Measurements from ENCODE around the gene NACC2.

DNA sequence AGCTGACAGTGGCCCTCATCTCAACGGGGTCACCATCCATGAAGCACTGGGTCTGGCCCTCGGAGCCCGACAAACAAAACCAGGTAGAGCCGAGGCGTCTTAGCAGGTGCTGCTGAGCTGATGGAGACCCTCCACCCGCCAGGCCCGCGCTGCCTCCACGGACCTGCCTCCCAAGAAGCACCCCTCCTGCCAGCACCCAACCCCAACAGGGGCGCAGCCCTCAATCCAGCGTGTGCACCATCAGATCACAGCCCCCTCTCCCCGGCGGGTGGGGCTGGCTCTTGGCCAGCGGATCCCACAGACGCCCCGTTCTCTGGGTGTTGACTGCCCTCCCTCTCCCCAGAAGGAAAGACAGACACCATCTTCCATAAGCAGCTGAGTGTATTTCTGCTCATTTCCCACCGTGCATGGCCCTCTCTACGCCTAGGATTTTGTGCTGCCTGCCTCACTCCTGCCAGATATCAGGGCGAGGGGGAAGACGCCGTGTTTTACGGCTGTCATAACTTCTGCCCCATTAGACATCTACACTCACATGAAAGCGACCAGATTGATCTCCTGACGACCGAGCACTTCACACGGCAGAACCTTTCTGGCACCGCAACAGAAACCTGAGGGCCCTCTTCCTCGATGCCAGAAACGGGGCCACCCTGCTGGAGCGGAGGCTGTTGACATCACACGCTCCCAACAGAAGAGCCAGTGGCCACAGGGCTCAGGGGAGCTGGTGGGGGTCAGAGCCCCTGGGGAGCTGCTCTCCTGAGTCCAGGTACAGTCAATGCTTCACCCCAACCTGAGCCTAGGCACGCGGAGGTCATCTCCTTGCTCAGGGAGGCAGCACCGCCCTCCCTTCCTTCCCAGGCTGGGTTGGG, 12.4 kb downstream of the NACC2 start:
- TF ChIP-seq, protein P1, sequence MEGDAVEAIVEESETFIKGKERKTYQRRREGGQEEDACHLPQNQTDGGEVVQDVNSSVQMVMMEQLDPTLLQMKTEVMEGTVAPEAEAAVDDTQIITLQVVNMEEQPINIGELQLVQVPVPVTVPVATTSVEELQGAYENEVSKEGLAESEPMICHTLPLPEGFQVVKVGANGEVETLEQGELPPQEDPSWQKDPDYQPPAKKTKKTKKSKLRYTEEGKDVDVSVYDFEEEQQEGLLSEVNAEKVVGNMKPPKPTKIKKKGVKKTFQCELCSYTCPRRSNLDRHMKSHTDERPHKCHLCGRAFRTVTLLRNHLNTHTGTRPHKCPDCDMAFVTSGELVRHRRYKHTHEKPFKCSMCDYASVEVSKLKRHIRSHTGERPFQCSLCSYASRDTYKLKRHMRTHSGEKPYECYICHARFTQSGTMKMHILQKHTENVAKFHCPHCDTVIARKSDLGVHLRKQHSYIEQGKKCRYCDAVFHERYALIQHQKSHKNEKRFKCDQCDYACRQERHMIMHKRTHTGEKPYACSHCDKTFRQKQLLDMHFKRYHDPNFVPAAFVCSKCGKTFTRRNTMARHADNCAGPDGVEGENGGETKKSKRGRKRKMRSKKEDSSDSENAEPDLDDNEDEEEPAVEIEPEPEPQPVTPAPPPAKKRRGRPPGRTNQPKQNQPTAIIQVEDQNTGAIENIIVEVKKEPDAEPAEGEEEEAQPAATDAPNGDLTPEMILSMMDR (IDR thresholded peaks at IDR 0.05): no peak
- TF ChIP-seq POLR2AphosphoS5 (IDR thresholded peaks at IDR 0.05) (no peak), POLR2A (IDR thresholded peaks at IDR 0.05) (no peak)

Data from prostate gland (tissue), 2 donors.